IPS-18a (cell line): Measurements from ENCODE around the gene IL12A.

Experiments used
- H3K27ac ChIP-seq: one replicate; pipeline ENCODE4 v1.5.1; 2013; ENCODE audit warnings: low read length
- H3K27me3 ChIP-seq: one replicate; pipeline ENCODE4 v1.6.1; 2013; ENCODE audit warnings: mild to moderate bottlenecking, low read length; ENCODE audit not compliant: control insufficient read depth, insufficient read depth
- H3K36me3 ChIP-seq: one replicate; pipeline ENCODE4 v1.6.1; 2013; ENCODE audit warnings: low read depth, low read length; ENCODE audit not compliant: control insufficient read depth
- H3K4me1 ChIP-seq: one replicate; pipeline ENCODE4 v1.6.1; 2013; ENCODE audit warnings: low read depth, low read length; ENCODE audit not compliant: control insufficient read depth
- H3K4me3 ChIP-seq: one replicate; pipeline ENCODE4 v1.5.1; 2013; ENCODE audit warnings: low read length
- H3K9ac ChIP-seq: one replicate; pipeline ENCODE4 v1.6.1; 2013; ENCODE audit warnings: mild to moderate bottlenecking, low read length, moderate library complexity
- H3K9me3 ChIP-seq: one replicate; pipeline ENCODE4 v1.6.1; 2013; ENCODE audit warnings: low read depth, low read length; ENCODE audit not compliant: control insufficient read depth

Gene IL12A

DNA sequence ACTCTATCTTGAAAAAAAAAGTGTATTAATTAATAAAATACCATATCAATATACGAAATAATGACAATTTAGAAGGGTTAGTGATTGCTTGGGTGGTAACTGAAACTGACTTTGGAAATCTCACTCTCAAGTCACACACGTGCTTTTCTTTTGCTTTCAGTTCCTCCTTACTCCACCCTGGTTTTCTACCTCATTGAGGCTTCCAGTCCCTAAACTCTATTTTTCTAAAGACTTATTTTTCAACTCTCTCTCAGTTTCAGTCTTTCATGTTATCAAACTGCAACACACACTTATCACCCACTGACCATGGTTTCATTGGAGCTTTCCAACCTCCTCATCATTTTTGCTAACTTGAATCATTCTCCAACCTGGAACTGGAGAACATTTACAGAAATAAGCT is 23.5 kb downstream of the IL12A start:
- H3K9ac ChIP-seq, result no peak overlapping the region

GRCh38 chr3:160016972-160017371 is 28.3 kb downstream of the IL12A start:
- no peak overlapping the region for H3K9ac ChIP-seq

More for the DNA sequence above, 23.5 kb downstream of the IL12A start:
- Histone ChIP-seq H3K4me1 (no peaks in the 10 kb centered on the region), H3K27me3 (no peaks in the 10 kb centered on the region), H3K4me3 (no peak overlapping the region), H3K36me3 (no peaks in the 10 kb centered on the region), H3K27ac (no peak overlapping the region), H3K9me3 (no peaks in the 10 kb centered on the region)

DNA sequence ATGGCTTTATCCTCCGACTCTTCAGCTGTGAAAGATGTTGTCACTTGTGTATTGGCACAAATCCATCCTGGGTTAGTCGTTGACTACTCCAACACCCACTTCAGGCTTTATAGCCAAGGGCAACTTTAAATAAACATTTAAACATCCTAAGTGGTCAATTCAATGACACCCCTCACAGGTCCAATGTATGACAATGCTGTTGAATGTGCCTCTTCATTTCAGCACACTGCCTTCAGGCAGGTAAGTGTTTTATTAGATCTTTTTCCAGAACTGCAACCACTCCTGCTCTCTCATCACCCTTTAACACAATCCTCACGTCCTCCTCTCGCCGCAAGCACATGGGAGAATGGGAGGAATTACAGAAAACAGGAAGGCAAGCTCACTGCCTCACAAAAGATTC is 30.3 kb downstream of the IL12A start:
- H3K36me3 ChIP-seq, result no peaks in the 10 kb centered on the region

More at GRCh38 chr3:160016972-160017371, 28.3 kb downstream of the IL12A start:
- no peaks in the 10 kb centered on the region for H3K4me1 ChIP-seq
- no peaks in the 10 kb centered on the region for H3K36me3 ChIP-seq
- no peak overlapping the region for H3K4me3 ChIP-seq
- no peaks in the 10 kb centered on the region for H3K27me3 ChIP-seq
- no peaks in the 10 kb centered on the region for H3K9me3 ChIP-seq
- no peak overlapping the region for H3K27ac ChIP-seq

DNA sequence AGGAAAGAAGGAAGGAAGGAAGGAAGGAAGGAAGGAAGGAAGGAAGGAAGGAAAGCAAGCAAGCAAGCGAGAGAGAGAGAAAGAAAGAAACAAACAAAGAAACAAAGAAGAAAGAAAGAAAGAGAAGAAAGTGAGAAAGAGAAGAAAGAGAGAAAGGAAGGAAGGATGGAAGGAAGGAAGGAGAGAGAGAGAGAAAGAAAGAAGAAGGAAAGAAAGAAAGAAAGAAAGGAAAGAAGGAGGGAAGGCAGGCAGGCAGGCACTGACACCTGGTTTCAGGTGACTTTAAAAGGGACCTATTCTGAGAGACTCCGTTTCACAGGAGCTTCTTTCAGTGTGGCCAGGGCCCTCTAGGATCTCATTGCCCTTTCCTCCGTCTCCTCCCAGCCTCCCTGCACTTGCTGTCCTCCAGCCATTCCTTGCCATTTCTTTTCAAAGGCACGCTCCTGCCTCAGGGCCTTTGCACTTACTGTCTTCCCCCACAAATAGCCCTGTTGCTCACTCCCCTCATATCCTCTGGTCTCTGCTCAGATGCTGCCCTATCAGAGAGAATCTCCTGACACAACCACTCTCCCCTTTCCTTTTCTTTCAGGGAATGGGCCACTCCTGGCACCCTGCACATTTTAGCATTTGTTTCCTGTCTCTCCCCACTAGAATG is 31.5 kb downstream of the IL12A start:
- Histone ChIP-seq H3K27ac (no peak overlapping the region), H3K27me3 (no peaks in the 10 kb centered on the region), H3K4me1 (no peaks in the 10 kb centered on the region)

More for the DNA sequence above, 30.3 kb downstream of the IL12A start:
- Histone ChIP-seq H3K4me1 (no peaks in the 10 kb centered on the region), H3K9ac (no peak overlapping the region), H3K27ac (no peak overlapping the region), H3K27me3 (no peaks in the 10 kb centered on the region), H3K9me3 (no peaks in the 10 kb centered on the region), H3K4me3 (no peak overlapping the region)

GRCh38 chr3:160022068-160022467 is 33.4 kb downstream of the IL12A start:
- Histone ChIP-seq H3K27me3 (no peaks in the 10 kb centered on the region), H3K27ac (no peak overlapping the region), H3K9me3 (no peaks in the 10 kb centered on the region)

More for the DNA sequence above, 31.5 kb downstream of the IL12A start:
- Histone ChIP-seq H3K4me3 (no peak overlapping the region), H3K36me3 (no peaks in the 10 kb centered on the region), H3K9me3 (no peaks in the 10 kb centered on the region), H3K9ac (no peak overlapping the region)

GRCh38 chr3:160023476-160023875 is 34.8 kb downstream of the IL12A start:
- Histone ChIP-seq H3K27ac (no peak overlapping the region), H3K4me3 (no peak overlapping the region), H3K9me3 (no peaks in the 10 kb centered on the region), H3K27me3 (no peaks in the 10 kb centered on the region), H3K4me1 (no peaks in the 10 kb centered on the region), H3K9ac (no peak overlapping the region), H3K36me3 (no peaks in the 10 kb centered on the region)

More at GRCh38 chr3:160022068-160022467, 33.4 kb downstream of the IL12A start:
- Histone ChIP-seq H3K36me3 (no peaks in the 10 kb centered on the region), H3K4me3 (no peak overlapping the region), H3K4me1 (no peaks in the 10 kb centered on the region), H3K9ac (no peak overlapping the region)

GRCh38 chr3:160027541-160028195 is 39.0 kb downstream of the IL12A start:
- no peaks in the 10 kb centered on the region for H3K27me3 ChIP-seq
- no peaks in the 10 kb centered on the region for H3K4me1 ChIP-seq
- no peaks in the 10 kb centered on the region for H3K36me3 ChIP-seq
- no peaks in the 10 kb centered on the region for H3K9me3 ChIP-seq
- H3K27ac ChIP-seq, result no peak overlapping the region
- no peak overlapping the region for H3K9ac ChIP-seq
- H3K4me3 ChIP-seq, result no peak overlapping the region

DNA sequence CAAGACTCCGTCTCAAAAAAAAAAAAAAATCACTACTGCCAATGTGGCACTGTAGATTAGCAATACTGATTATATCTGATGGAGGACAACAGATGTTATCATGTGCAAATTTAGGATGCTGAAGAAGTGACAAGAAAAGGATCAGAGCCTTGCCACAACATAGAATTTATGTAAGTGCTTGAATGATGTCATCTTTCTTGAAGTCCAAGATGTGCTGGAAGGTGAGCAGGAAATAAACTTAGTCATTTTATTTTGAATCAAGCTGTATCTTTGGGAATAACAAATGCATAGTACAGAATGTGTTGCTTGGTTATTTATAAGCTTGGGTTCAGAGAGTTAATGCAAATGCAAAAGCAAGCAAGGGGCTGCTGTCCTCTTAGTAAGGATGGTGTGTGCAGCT is 47.1 kb downstream of the IL12A start:
- Histone ChIP-seq H3K36me3 (no peaks in the 10 kb centered on the region), H3K4me1 (peaks cover 5% of the 10 kb centered on the region), H3K4me3 (no peak overlapping the region), H3K9ac (no peak overlapping the region), H3K9me3 (no peaks in the 10 kb centered on the region), H3K27ac (no peak overlapping the region), H3K27me3 (peaks cover 16% of the 10 kb centered on the region)

DNA sequence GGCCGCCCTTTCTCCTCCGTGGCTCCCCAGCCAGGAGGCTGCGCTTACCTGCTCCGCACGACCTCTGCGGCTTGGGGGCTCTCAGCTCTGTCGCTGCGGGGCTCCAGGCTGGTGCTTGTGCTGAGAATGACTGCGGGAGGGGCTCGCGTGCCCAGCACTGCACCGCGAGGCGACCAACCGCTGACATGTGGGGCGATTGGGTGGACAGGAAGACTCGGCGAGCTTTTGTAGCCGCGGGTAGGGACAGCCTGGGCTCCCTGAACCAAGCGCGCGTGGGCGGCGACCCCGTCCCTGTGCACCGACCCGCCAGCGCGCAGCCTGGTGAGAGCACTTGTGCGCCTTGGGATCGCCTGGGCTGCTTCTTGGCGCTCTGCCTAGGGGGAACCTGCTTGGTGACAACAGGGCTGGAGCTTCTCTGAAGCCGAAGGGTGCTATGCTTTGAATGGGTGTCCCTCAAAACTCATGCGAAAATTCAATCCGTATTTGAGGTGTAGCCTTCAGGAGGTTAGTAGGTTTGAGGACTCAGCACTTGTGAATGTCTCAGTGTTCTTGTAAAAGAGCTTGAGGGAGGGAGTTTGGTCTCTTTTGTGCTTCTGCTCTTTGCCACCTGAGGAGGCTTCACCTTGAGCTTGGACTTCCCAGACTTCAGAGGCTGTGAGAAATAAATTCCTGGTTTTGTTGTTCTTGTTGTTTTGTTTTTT is 50.4 kb downstream of the IL12A start:
- Histone ChIP-seq H3K4me3 (peak overlapping the region; percentile 52), H3K27ac (no peak overlapping the region), H3K4me1 (peaks cover 5% of the 10 kb centered on the region), H3K9me3 (no peaks in the 10 kb centered on the region), H3K27me3 (peaks cover 16% of the 10 kb centered on the region), H3K36me3 (no peaks in the 10 kb centered on the region), H3K9ac (no peak overlapping the region)

- Histone ChIP-seq H3K36me3 (no peaks in the 10 kb centered on the region), H3K4me3 (no peak overlapping the region), H3K27me3 (peaks cover 16% of the 10 kb centered on the region), H3K4me1 (peaks cover 5% of the 10 kb centered on the region), H3K9ac (no peak overlapping the region), H3K9me3 (no peaks in the 10 kb centered on the region), H3K27ac (no peak overlapping the region)
These were observed 51.5 kb downstream of the IL12A start for GRCh38 chr3:160040181-160040580.

GRCh38 chr3:160041465-160041864 is 52.8 kb downstream of the IL12A start:
- no peaks in the 10 kb centered on the region for H3K36me3 ChIP-seq
- no peak overlapping the region for H3K4me3 ChIP-seq
- H3K9ac ChIP-seq, result no peak overlapping the region
- H3K4me1 ChIP-seq, result peaks cover 5% of the 10 kb centered on the region
- H3K27ac ChIP-seq, result no peak overlapping the region
- H3K9me3 ChIP-seq, result no peaks in the 10 kb centered on the region
- H3K27me3 ChIP-seq, result peaks cover 16% of the 10 kb centered on the region
